RWPE1 (cell line): ENCODE data around the gene CREB3.

Experiments
- CTCF ChIA-PET: fragments of 350-600 bp; sonication (Branson Sonifier 250); formaldehyde crosslinking; extraction: SDS; loops from one replicate; lab custom pipeline; 2021; lab: Yijun Ruan, JAX
- POLR2A ChIA-PET: fragments of 400-600 bp; formaldehyde crosslinking; extraction: SDS; loops from one replicate; lab custom pipeline; 2020; ENCODE audit warnings: antibody characterized with exemption; ENCODE audit not compliant: low non-redundant PET; lab: Yijun Ruan, JAX
- DNase-seq: peaks from one replicate; pipeline ENCODE4 v3.0.0; 2012; ENCODE audit warnings: low spot score
- H3K27ac ChIP-seq: fragments of 450-650 bp; 2 replicates; pipeline ENCODE4 v1.5.1; 2017
- TF ChIP-seq, protein P1 (sequence below): fragments of 450-650 bp; conservative IDR thresholded peaks from 2 replicates; pipeline ENCODE4 v1.5.1; 2017; ENCODE audit warnings: low read depth, mild to moderate bottlenecking

The CREB3 gene

DNA sequence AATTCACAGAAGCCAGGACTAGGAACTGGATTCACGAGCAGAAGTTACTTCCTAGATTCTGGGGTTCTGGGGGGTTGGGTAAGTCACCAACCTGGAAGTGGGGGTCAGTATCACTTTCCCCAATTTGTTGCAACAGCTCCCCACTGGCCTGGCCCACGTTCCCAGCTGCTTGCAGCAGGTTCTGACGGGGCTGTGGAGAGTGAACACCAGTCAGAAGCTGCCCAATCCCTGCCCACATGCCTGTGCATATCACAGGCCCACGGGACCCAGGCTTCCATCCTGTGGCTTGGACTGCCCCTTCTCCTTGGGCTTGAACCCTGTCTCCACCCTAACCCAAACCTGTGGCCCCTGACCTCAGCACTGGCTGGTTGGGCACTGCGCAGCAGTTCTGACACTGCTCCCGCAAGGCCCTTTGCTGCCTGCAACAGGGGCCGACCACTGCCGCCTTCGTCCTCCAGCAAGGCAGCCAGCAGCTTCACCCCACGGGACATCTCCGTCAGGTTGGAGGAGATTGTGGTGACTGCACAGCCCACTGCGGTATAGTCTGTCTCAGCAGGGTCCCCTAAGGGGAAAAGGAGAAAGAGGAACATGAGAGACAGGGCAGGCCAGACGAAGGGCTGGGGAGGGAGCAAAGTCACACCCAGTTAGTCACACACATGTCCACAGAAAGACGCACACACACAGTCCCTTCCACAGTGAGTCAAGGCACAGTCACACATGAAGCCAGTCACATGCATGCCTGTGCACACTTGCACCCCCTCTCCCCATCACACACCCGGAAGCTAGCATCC, 13.6 kb upstream of the CREB3 start:
- POLR2A ChIA-PET: no interaction called here
- TF ChIP-seq, protein P1, sequence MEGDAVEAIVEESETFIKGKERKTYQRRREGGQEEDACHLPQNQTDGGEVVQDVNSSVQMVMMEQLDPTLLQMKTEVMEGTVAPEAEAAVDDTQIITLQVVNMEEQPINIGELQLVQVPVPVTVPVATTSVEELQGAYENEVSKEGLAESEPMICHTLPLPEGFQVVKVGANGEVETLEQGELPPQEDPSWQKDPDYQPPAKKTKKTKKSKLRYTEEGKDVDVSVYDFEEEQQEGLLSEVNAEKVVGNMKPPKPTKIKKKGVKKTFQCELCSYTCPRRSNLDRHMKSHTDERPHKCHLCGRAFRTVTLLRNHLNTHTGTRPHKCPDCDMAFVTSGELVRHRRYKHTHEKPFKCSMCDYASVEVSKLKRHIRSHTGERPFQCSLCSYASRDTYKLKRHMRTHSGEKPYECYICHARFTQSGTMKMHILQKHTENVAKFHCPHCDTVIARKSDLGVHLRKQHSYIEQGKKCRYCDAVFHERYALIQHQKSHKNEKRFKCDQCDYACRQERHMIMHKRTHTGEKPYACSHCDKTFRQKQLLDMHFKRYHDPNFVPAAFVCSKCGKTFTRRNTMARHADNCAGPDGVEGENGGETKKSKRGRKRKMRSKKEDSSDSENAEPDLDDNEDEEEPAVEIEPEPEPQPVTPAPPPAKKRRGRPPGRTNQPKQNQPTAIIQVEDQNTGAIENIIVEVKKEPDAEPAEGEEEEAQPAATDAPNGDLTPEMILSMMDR: no peak
- CTCF ChIA-PET: interaction anchor here (0.9 kb wide), 1 partner anchor 71 kb away, joined by 4 read pairs; no protein-coding TSS in a partner anchor
- no peak for DNase-seq
- peak overlapping the region; percentile 4 for H3K27ac ChIP-seq

DNA sequence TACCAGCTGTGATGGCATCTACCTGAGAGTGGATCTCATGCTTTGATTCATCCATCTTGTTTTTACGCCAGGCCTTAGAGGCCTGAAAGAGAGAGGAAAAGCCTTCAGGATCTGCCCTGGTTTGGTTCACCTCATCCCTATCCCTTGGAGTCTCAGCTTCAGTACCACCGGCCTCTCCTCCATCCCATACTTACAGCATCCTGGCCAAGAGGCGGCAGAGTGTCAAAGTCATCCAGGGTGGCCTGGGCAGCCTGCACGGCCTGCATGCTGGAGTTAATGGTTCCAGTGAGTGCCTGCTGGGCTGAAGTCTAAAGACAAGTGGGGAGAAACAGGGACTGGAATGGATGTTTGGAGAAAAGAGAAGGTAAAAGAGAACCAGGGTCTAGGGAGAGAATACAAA, 12.9 kb upstream of the CREB3 start:
- H3K27ac ChIP-seq: peak overlapping the region; percentile 4; the same call in 1 of the 2 replicates
- ChIA-PET POLR2A (no interaction called here), CTCF (interaction anchor here (0.9 kb wide), 1 partner anchor 70 kb away, joined by 4 read pairs; no protein-coding TSS in a partner anchor)
- DNase-seq: no peak
- TF ChIP-seq, protein P1: no peak

DNA sequence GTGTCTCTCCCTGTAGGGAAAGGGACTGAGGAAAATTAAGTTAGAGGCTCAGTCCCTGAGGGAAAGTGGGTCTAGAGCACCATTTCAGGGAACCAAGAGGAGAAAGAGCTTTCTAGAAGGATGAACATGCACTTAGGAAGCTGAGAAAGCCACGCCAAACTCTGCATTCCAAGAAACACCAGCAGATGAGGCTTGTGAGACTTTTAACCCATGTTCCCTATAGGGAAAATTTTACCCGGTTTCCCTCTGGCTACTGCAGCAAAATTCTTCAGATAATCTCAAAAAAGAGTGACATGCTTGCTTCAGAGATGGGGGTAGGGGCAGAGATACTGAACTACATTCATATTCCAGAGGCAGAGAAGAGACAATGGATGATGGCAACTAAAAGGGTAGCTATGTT, 9.0 kb upstream of the CREB3 start:
- DNase-seq: no peak
- TF ChIP-seq, protein P1: no peak
- H3K27ac ChIP-seq: no peak overlapping the region; the same call in 1 of the 2 replicates
- ChIA-PET POLR2A (no interaction called here), CTCF (interaction anchor here (0.6 to 0.9 kb wide), 2 partner anchors 27 to 672 kb away, joined by 3 to 6 read pairs; no protein-coding TSS in a partner anchor)

DNA sequence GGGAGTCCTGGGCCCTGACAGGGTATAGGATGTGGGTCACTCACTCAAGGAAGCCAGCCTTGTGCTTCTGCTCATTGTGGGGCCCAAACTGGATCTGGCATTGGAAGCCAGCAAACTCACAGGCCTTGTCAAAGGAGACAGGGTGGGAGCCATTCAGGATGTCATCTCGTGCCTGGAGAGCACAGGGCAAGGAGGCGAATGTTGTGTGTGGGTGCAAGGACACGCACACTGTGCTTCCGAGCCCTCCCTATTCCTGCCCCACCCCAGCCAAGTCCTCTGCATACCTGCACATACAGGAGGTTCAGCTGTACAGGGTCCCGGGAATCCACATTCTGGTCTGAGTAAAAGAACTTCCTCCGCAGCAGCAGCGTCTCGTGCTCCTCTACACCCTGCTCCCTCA, 8.6 kb upstream of the CREB3 start:
- ChIA-PET POLR2A (no interaction called here), CTCF (interaction anchor here (0.6 to 0.9 kb wide), 2 partner anchors 27 to 673 kb away, joined by 3 to 6 read pairs; no protein-coding TSS in a partner anchor)
- TF ChIP-seq, protein P1: no peak
- no peak for DNase-seq
- H3K27ac ChIP-seq: no peak overlapping the region; the same call in 1 of the 2 replicates

DNA sequence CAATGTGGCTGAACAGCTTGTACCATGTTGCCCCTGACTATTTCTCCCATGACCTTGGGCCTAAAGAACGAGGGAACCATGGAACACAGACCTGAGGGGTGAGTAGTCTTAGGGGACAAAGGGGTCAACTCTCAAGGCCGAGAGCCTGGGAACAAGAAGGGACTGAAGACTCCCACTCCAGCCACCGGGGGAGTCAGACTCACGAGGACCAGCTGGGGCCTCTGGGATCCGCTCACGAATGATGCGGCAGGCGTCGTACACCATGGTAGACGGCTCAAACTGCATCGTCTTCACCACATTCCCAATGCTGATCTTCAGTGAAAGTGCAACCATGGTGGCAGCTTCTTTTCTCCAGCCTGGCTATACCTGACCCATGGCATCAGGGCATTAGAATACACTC, 7.1 kb upstream of the CREB3 start:
- CTCF ChIA-PET: interaction anchor here (2.0 kb wide), 1 partner anchor 29 kb away, joined by 8 read pairs; no protein-coding TSS in a partner anchor
- no peak for DNase-seq
- H3K27ac ChIP-seq: no peak overlapping the region
- POLR2A ChIA-PET: no interaction called here
- TF ChIP-seq, protein P1: no peak

DNA sequence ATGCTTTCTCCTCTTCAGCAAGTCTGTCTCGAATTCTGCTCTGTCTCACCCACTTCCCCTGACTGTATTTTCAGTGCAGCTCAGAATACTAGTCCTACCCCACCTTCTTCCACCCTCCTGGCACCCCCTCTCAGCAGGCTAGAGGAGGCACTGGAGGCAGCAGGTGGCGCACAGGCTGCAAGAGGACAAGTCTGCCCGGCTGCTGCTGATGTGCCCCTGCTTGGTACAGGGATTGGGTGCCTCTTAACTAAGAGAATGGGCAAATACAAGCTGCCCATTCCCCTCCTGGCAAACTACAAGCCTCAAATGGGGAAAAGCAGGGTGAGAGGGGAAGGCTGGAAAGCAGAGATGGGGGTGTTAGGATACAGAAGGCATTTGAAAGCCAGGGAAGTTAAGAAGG, 5.5 kb upstream of the CREB3 start:
- DNase-seq: no peak
- CTCF ChIA-PET: interaction anchor here (0.7 to 2.0 kb wide), 2 partner anchors 30 to 197 kb away, joined by 3 to 8 read pairs; no protein-coding TSS in a partner anchor
- H3K27ac ChIP-seq: peak overlapping the region; percentile 76
- POLR2A ChIA-PET: no interaction called here
- TF ChIP-seq, protein P1: no peak
